H7 (cell line): ENCODE data around the gene SOAT2. TPM values are rescaled to one million over a fixed set of nuclear protein-coding genes. Genes with fewer than 3 reads are reported as not detected.

Experiments used
- DNase-seq: peaks from one replicate; pipeline ENCODE4 v3.0.0; 2012
- H3K27me3 ChIP-seq: 2 replicates; pipeline ENCODE4 v1.6.0; 2011; ENCODE audit warnings: mild to moderate bottlenecking, low read length; ENCODE audit not compliant: control insufficient read depth, insufficient read depth
- H3K36me3 ChIP-seq: replicated peaks from 2 replicates; pipeline ENCODE4 v1.5.1; 2011; ENCODE audit warnings: low read length; ENCODE audit not compliant: control insufficient read depth, insufficient read depth
- H3K4me3 ChIP-seq: 2 replicates; pipeline ENCODE4 v1.5.1; 2011; ENCODE audit warnings: low read depth, mild to moderate bottlenecking, control low read depth, low read length, moderate library complexity; ENCODE audit not compliant: insufficient read depth
- total RNA-seq: library from RNA; depleted of rRNA; stranded (reverse); fragments of >200 nt; shearing (Covaris generic); gene quantifications from 2 replicates; pipeline ENCODE4 v1.2.3, GENCODE V29; 2014

Gene SOAT2
- total RNA-seq, 1 experiment from 2014 or later: not detected

DNA sequence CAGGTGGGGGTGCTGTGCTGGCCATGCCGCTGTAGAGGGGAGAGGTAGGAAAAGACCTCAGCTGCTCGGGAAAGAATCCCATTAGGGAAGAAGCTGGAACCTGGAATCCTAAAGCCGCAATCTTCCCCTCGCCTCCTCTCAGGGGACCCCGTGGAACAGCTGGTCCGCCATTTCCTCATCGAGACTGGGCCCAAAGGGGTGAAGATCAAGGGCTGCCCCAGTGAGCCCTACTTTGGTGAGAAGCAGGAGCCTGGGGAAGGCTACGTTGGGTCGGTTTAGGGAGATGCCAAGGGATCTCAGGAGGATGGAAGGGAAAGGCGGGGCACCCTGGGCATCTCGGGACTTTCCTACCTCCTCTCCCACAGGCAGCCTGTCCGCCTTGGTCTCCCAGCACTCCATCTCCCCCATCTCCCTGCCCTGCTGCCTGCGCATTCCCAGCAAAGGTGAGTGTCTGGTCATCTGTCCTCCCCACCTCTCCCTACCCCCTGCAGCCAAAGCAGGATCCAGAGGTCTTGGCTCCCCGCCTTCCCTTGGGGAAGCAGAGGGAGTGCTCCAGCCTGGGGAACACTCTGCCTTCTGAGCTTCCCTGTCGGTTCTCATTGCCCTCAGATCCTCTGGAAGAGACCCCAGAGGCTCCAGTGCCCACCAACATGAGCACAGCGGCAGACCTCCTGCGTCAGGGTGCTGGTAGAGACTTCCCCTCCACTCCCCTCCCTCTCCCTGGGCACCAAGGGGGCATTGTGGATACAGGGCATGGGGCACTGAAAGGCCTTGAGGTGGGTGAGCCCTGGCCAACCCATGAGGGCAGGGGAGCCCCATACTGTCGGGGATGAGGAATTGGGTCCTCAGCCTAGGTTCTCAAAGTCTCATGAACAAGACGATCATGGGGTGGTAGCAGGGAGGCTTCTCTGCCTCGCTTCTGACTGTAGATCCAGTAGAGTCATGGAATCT lies 41.0 kb upstream of the SOAT2 start:
- DNase-seq: no peak
- Histone ChIP-seq H3K27me3 (peaks cover 1% of the 10 kb centered on the region; the same call in 1 of the 2 replicates), H3K4me3 (no peak overlapping the region)

DNA sequence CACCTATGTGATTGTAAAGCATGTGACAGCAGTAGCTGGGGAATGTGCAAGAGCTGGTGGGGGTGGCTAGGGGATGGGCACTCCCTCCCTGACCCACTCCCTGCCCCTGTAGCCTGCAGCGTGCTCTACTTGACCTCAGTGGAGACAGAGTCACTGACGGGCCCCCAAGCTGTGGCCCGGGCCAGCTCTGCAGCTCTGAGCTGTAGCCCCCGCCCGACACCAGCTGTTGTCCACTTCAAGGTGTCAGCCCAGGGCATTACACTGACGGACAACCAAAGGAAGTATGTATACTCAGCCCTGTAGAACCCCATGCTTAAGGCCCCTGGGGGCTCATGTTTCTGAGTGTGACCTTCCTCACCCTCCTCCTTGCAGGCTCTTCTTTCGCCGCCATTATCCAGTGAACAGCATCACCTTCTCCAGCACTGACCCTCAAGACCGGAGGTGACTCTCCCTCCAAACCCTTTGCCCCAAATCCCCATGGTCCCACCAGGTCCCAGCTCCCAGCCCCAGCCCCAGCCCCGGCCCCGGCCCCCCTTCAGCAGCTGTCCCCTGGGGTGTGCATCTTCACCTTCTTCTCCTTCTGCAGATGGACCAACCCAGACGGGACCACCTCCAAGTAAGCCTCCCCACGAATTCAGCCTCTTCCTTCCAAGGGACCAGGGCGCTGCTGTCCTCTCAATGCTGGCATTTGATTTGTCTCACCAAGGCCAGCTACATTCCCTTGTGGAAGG lies 40.1 kb upstream of the SOAT2 start:
- H3K4me3 ChIP-seq: no peak overlapping the region
- DNase-seq: peak; percentile 30
- H3K27me3 ChIP-seq: no peaks in the 10 kb centered on the region; the same call in 1 of the 2 replicates
- peaks cover 1% of the 10 kb centered on the region for H3K36me3 ChIP-seq

More for the DNA sequence above, 41.0 kb upstream of the SOAT2 start:
- peaks cover 1% of the 10 kb centered on the region for H3K36me3 ChIP-seq

DNA sequence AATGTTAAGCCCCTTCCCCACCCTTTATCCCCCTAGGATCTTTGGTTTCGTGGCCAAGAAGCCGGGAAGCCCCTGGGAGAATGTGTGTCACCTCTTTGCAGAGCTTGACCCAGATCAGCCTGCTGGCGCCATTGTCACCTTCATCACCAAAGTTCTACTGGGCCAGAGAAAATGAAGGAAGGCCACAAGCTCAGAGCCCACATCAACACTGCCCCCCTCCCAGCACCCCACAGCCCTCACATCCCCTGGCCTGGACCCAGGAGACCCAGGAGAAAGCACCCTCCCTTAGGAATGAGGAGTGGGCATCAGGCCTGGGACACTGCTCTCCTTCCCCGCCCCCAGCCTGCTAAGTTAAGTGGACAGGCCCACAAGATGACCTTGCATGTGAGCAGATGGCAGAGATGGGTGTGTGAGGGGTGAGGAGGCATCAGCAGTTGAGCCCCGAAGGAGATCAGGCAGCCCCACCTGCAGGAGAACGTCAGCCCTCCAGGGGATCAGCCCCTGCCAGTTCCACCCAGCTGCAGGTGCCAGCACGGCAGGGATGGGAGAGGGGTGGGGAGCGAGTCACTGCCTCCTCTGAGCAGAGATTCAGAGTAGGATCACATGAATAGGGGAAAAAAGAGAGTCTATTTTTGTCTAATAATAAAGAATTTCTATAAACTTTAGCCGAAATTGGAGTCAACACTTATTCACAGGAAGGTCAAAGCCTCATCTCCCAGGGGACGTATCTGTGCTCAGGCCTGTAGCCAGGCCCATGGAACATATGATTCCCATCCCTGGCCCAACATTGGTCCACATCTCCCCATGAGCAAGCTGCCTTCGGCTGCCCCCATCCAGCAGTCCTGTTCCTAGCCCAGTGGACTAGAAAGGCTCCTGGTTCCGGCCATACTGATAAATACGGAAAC lies 39.3 kb upstream of the SOAT2 start:
- H3K36me3 ChIP-seq: peaks cover 1% of the 10 kb centered on the region
- no peak overlapping the region for H3K4me3 ChIP-seq
- DNase-seq: peak; percentile 22
- H3K27me3 ChIP-seq: no peaks in the 10 kb centered on the region; the same call in 1 of the 2 replicates

DNA sequence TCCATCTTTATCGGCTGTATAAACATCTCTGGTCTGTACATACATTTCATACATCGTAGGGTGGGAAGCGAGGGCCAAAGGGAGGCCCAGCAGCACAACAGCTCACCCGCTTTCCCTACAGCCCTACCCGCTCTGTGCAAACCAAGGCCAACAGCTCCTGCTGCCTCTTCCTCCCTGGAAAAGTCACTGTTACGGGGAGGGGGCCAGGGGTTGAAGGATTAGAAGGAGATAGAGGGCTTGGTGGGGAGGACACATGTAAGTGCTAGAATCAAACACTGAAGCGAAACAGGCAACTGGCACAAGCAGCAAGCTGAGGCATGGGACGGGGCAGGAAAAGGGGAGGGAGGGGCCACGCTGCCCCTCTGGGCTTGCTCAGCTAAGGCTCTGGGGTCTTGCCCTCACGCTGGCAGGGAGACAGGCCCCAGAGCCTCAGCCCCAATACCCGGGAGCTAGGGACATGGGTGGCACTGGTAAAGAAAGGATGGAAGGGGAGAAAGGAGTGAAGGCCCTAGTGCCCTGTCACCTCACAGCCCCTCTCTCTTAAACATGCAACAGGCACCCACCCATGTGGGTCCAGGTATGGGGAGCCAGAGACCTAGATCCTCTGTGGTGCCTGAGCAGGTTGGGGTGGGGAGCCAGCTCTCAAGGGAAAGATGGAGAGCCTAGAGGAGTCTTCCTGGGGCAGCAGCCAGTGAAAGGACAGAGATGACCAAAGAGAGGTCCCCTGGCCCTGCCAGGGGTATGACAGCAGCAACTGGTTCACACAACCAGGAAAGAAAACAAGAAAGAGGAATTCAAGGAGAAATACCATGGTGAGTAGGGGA lies 38.5 kb upstream of the SOAT2 start:
- H3K27me3 ChIP-seq: no peaks in the 10 kb centered on the region; the same call in 1 of the 2 replicates
- peaks cover 1% of the 10 kb centered on the region for H3K36me3 ChIP-seq
- H3K4me3 ChIP-seq: no peak overlapping the region
- peak; percentile 28 for DNase-seq

DNA sequence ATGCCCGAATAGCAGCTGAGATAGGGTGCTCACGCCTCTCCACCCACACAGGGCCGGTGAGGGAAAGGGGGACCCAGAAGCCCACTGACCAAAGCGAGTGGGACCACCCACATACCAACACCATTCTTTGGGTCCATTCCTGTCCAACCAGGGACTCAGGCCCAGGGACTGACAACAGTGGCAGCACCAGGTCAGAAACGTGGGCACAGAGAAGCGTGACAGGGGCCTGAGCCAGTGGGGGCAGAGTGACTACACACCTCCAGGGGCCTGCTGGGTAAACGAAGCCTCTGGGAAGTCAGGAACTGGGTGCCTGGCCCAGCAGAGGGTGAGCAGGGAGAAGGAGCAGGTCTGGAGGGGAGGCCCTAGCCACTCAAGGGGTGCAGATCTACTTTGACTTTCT lies 37.8 kb upstream of the SOAT2 start:
- no peak for DNase-seq
- Histone ChIP-seq H3K4me3 (no peak overlapping the region), H3K27me3 (no peaks in the 10 kb centered on the region; the same call in 1 of the 2 replicates), H3K36me3 (peaks cover 1% of the 10 kb centered on the region)

DNA sequence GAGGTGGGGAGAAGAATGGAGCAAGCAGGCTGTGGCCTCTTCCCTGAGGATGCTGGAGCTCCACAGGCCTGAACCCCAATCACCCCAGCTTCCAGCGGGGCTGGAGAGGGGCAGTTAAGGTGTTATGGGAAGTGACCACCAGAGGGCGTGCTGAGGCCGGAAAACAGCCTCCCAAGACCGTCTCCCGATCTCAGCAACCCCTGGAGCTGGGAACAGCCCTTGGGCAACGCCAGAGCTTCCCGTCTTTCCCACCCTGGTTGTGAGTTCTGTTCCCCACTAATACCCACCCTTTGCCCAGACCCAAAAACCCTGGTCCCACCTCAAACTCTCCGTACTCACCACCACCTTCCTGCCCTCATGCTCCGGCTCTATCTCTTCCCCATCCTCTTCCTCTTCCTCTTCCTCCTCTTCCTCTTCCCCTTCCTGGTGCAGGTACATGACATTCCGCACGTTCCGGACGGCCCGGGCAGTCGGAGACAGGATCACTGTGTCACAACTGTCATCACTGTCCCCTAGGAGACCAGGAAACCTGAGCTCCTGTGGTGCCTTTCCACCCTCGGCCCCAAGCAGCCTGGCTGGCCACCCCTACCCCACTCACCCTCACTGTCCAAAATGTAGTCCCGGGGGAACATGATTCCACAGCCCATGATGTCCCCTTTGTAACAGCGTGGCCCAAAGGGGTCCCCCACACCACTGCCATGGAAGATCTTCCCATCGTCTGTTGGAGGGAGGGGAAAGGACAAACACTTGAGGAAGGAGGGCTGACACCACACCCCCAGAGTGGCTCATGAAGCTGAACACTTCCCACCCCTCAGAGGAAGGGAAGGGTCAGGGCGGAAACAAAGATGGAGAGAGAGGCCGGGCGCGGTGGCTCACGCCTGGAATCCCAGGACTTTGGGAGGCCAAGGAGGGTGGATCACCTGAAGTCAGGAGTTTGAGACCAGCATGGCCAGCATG lies 37.0 kb upstream of the SOAT2 start:
- peaks cover 1% of the 10 kb centered on the region for H3K36me3 ChIP-seq
- peak; percentile 96 for DNase-seq
- H3K4me3 ChIP-seq: no peak overlapping the region
- H3K27me3 ChIP-seq: no peaks in the 10 kb centered on the region; the same call in 1 of the 2 replicates

DNA sequence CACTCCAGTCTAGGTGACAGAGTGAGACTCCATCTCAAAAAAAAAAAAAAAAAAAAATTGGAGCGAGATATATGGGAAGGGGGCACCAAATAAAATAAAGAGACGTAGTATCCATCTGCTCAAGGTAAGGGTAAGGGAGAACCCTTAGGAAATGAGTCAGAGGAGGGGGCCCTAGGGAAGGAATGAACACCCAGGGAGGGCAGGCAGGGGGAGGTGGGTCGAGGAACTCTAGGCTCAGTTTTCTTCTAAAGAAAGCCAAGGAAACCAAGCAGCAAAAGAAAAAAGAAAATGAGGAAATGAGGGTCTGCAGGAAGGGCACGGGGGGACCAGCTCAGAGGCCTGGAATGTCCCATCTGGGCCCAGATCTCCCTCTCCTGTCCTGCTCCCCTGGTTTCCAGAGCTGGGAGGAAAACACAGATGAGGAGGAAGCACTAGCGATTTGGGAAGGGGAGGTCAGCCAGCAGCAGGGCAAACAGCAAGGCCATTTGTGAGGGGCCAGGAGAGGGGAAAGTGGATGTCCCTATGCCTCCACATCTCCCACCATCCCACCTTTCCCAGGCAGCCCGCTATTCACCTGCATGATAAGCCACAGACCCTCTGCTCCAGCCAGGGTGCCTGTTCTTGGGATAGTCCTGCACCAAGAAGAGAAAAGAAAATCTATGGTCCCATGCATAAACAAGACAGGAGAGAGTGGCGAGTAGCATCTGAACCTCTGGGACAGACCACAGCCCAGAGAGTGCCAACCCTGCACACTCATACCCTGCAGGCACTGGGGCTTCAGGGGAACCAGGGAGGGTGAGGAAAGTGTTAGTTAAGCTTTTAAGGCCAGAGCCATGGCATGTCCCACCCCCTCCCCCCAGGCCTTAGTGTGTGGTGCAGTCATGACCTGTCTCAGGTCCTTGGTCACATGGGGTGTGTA lies 36.0 kb upstream of the SOAT2 start:
- DNase-seq: peak; percentile 37
- Histone ChIP-seq H3K36me3 (peaks cover 1% of the 10 kb centered on the region), H3K27me3 (no peaks in the 10 kb centered on the region; the same call in 1 of the 2 replicates), H3K4me3 (no peak overlapping the region)

DNA sequence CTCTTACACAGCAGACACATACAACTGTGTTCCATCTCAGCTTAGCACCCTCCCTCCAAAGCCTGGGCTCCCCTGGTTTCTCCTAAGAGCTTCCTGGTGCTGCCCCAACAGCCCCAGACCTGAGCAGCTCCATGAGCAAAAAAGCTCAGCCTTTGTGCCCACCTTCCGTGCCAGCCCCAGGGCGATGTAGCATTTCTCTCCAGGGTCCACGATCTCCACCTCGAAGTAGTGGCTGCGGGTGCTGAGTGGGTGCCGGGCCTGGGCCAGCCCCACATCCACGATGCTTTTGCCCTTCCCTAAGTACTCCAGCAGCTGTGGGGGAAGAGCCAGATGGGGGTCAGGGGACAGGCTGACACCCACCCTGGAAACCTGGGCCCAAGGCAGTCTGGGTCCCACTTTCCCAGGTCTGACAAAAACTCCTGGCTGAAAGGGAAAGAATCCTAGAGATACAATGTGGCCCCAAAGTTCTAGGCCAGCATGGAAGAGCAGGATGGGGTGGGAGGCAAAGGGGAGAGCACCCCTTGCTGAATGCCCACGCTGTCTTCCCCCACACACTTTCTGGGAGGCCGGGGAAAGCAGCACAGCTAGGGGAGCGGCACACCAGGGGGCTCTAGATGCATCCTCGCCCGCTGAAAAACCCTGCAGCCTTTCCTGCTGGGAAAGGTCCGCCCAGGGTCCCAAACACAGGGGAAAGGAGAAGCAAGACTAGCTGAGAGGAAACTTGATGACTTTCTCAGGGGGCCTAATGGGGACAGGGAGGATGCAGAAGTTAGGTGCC lies 35.1 kb upstream of the SOAT2 start:
- DNase-seq: peak; percentile 53
- no peak overlapping the region for H3K4me3 ChIP-seq
- H3K27me3 ChIP-seq: no peaks in the 10 kb centered on the region
- peaks cover 1% of the 10 kb centered on the region for H3K36me3 ChIP-seq

DNA sequence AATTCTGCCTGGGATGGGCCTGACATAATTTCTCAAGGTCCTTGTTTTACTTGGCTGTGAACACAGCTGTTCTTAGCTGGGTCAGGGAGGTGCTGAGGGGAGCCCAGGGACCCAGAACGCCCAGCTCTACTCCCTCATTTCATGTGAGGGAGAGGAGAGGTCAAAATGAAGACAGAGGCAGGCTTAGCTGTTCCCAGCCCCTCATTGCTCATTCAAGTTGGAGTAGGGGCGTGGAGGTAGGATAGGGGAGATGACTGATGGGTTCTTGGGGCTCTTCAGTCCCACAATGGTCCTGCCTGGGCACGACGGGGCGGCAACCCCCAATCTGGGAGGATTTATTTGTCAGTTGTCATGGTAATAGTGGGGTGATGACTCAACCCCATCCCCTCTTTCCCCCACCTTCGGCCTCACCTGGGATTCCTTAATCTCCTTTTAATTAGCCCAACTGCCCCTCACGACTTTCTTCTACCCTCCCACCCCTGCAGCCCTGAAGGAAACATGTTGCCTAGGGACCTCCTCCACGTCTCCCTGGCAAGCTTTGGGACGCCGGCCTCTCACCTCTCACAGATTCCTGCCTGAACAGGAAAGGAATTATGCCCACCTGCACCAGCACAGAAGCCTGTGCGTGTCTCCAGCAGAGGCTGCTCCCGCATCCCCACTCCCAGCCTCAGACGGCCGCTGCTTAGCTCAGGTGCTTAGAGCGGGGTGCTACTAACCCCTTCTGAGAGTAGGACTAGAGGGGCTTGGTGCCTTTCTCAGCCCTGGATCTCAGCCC lies 34.3 kb upstream of the SOAT2 start:
- peaks cover 1% of the 10 kb centered on the region for H3K36me3 ChIP-seq
- no peaks in the 10 kb centered on the region for H3K27me3 ChIP-seq
- peak; percentile 67 for DNase-seq
- no peak overlapping the region for H3K4me3 ChIP-seq

DNA sequence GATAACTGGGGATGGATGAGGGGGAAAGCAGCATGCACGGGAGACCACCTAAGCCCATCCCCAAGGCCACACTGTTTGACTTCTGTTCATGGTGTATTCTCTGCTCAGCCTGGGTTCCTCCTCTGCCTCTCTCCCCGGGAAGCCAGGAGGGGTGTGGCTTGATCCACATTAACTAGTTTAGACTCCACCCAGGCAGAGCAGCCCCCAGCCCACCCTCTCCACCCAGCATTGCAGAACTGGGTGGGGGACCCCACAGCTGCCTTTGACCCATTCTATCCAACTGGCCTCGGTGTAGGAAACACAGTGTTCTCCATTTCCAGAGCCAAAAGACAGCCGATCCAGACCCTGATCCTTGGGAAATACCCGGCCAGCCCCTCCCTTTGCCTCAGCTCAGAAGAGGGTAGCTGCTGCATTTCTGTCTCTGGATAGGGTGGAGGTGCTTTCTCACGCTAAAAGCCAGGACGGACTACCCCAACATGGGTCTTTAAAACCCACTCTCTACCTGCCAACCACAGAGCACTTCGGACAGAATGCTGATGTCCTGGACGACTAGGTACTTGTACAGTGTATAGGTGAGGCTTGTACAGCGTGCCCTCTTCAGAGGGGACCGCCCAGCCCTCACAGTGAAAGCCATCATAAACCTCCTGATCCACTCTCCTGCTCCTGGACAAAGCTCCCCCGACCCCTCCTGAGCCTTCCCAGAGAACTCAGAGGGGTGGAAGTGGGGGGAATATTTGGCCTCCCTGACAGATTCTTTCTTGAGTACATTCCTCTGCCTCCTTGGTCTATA lies 33.5 kb upstream of the SOAT2 start:
- Histone ChIP-seq H3K36me3 (peaks cover 1% of the 10 kb centered on the region), H3K4me3 (no peak overlapping the region), H3K27me3 (no peaks in the 10 kb centered on the region)
- peak; percentile 66 for DNase-seq
